ENCODE measurements around the gene PODN.

The PODN gene

GRCh38 chr1:53117836-53118235 lies 55.8 kb downstream of the PODN start:
- no peak overlapping the region for H3K4me3 ChIP-seq (ENCODE audit: control insufficient read depth, low read depth, low read length)
- TF ChIP-seq, protein P1, sequence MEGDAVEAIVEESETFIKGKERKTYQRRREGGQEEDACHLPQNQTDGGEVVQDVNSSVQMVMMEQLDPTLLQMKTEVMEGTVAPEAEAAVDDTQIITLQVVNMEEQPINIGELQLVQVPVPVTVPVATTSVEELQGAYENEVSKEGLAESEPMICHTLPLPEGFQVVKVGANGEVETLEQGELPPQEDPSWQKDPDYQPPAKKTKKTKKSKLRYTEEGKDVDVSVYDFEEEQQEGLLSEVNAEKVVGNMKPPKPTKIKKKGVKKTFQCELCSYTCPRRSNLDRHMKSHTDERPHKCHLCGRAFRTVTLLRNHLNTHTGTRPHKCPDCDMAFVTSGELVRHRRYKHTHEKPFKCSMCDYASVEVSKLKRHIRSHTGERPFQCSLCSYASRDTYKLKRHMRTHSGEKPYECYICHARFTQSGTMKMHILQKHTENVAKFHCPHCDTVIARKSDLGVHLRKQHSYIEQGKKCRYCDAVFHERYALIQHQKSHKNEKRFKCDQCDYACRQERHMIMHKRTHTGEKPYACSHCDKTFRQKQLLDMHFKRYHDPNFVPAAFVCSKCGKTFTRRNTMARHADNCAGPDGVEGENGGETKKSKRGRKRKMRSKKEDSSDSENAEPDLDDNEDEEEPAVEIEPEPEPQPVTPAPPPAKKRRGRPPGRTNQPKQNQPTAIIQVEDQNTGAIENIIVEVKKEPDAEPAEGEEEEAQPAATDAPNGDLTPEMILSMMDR (conservative IDR thresholded peaks at IDR 0.05; ENCODE audit: control insufficient read depth, insufficient read depth, low read depth, low read length): no peak
- no peak for DNase-seq (ENCODE audit: low read depth)

DNA sequence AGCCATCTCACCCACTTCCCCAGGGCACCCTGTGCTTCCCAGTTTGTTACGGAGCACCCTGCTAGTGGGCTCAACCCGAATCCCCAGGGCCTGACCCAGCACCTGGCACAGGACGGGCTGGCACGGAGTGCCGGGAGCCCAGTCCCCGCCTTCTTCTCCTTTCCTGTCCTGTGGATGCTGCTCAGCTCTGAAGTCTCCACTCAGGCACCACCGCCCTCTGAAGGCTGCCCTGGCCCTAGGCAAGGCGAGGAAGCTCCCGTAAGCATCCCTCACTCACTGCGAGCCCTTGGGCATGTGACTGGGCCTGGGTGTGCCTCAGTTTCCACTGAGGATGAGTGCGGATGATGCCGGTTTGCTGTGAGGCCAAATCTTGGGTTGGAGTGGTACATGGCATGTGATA lies 58.6 kb downstream of the PODN start:
- no peak for DNase-seq (ENCODE audit: low read depth)
- TF ChIP-seq, protein P1 (conservative IDR thresholded peaks at IDR 0.05; ENCODE audit: control insufficient read depth, insufficient read depth, low read depth, low read length): no peak
- no peak overlapping the region for H3K4me3 ChIP-seq (ENCODE audit: control insufficient read depth, low read depth, low read length)

DNA sequence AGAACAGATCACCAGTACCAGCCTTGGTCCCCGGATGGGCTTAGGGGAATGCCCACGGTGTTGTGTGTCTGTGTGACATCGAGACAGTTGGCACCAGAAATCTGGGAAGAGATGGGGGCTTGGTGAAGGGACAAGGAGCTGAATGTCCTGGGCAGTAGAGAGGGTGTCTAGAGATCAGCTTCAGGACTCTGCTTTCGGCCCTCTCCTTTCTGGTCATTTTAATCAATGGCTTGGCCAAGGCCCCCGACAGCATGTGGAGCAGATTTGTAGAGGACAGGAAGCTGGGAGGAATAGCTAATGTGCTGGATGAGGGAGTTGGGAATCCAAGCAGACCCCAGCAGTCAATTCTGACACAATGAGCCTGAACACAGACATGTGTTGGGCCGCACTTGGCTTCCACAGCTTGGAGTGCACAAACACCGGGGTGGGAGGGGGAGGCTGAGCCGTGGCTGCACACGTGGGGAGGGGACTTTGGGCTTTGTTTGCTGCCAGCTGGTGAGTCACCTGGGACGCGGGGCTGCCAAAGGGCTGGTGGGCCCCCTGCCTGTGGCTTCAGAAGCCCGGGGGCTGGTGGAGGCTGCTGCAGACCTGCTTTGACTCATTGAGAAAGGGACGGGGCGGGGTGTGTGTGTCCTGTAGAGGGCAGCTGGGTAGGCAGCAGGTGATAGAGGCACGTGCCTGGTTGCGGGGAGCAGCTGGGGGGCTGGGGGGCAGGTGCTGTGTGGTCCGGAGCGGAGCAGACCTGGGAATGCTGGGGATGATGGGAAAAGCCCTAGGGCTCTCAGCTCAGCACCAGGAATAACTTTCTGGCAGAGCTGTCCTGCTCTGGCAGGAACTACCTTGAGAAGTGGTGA lies 59.5 kb downstream of the PODN start:
- no peak overlapping the region for H3K4me3 ChIP-seq (ENCODE audit: control insufficient read depth, low read depth, low read length)
- peak; percentile 61 for DNase-seq (ENCODE audit: low read depth)
- TF ChIP-seq, protein P1 (conservative IDR thresholded peaks at IDR 0.05; ENCODE audit: control insufficient read depth, insufficient read depth, low read depth, low read length): no peak

DNA sequence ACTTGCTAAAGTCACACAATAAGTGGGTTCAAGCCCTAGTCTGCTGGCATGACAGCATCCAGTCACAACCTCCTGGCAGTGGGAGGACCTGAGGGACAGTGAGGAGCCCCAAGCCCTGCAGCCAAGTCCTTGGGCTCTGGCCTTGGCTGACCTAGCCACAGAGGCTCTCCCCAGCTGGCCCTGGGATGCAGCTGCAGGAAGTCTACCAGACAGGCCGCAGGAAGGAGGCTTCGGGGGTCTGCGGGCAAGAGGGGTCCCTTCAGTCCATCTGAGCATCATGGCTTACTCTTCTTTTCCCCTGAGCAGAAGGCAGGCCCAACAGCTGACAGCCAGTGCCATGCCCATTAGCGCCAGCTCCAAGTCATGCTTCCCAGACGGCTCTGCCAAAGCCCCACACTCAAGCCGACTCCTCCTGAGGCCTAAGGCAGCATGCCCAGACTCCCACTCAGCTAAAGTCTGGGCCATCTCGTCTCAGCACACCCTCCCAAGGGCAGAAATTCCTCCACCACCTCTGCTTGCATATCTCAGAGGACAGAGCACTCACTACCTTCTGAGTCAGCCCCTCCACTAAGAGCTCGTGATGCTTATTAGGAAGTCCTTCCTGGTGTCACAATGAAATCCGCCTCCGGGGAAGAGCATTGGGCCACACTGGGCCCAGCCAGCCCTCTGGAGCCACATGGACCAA lies 60.3 kb downstream of the PODN start:
- H3K4me3 ChIP-seq (ENCODE audit: control insufficient read depth, low read depth, low read length): no peak overlapping the region
- DNase-seq (ENCODE audit: low read depth): peak; percentile 78
- TF ChIP-seq, protein P1 (conservative IDR thresholded peaks at IDR 0.05; ENCODE audit: control insufficient read depth, insufficient read depth, low read depth, low read length): no peak

DNA sequence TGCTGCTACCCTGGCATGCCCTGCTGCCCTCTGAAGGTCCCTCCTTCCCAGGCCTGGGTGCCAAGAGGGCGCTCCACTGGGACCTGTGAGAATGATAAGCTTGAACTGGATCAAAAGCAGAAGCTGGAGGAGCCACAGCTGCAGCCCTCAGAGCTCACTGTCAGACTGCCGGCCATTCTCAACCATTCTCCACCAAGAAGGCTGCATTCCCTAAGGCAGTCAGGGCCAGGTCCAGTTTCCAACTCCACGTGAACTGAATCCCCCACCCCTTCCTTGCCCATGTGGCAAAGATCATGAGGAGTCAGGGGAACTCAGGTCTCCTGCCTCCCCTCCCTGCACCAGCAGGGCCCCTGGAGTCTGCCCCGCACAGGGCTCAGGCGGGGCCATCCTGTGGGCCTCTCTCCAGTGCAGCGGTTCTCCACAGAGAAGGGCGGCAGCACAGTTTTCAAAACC lies 61.0 kb downstream of the PODN start:
- no peak for DNase-seq (ENCODE audit: low read depth)

GRCh38 chr1:53123453-53124140 lies 61.6 kb downstream of the PODN start:
- no peak overlapping the region for H3K4me3 ChIP-seq (ENCODE audit: control insufficient read depth, low read depth, low read length)
- TF ChIP-seq, protein P1 (conservative IDR thresholded peaks at IDR 0.05; ENCODE audit: control insufficient read depth, insufficient read depth, low read depth, low read length): no peak
- DNase-seq (ENCODE audit: low read depth): peak; percentile 94

More for the DNA sequence above, 61.0 kb downstream of the PODN start:
- no peak overlapping the region for H3K4me3 ChIP-seq (ENCODE audit: control insufficient read depth, low read depth, low read length)
- TF ChIP-seq, protein P1 (conservative IDR thresholded peaks at IDR 0.05; ENCODE audit: control insufficient read depth, insufficient read depth, low read depth, low read length): no peak

Data from fibroblast of mammary gland (primary cell).